ENCODE measurements around the gene TPCN1. TPM values are rescaled to one million over a fixed set of nuclear protein-coding genes. Genes with fewer than 3 reads are reported as not detected.

Gene TPCN1
- total and polyA plus RNA-seq, 2 experiments from 2014 or later, result 14.4 to 16.2 TPM

DNA sequence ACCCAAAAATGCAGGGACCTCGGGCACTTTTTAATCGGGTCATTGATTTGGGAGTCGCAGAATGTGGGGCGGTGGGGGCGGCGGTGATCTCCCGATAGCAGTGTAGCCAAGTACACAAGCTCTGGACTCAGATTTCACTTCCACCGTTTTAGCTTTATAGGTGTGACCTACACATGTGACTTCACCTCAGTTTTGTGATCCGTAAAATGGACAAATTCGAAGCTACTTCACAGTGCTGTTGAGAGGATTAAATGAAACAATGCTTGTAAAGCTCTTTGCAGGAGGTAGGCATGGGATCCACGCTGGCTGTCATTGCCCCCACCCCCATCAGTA lies 35.3 kb upstream of the TPCN1 start:
- no peak overlapping the region; the same call in 1 of the 2 replicates for H3K27ac Mint-ChIP-seq
- Histone ChIP-seq H3K9me2 (ENCODE audit: insufficient read depth) (no peaks in the 10 kb centered on the region), H3K27ac (ENCODE audit: low read depth) (0 out of 2 replicates have a peak overlapping the region, but pooled peaks have one; percentile 87), H2AFZ (peak overlapping the region; percentile 93), H3K27me3 (ENCODE audit: insufficient read depth) (no peaks in the 10 kb centered on the region), H3F3A (replicated peaks; ENCODE audit: low read depth) (peaks cover 3% of the 10 kb centered on the region; the same call in 1 of the 2 replicates), H3K4me1 (ENCODE audit: insufficient read depth) (peaks cover 4% of the 10 kb centered on the region; the same call in 1 of the 2 replicates), H4K20me1 (replicated peaks; ENCODE audit: insufficient read depth) (peaks cover 37% of the 10 kb centered on the region), H3K4me3 (peak overlapping the region; percentile 97), H3K79me2 (replicated peaks; ENCODE audit: insufficient read depth) (peaks cover 52% of the 10 kb centered on the region), H3K4me2 (peak overlapping the region; percentile 94), H3K36me3 (ENCODE audit: insufficient read depth) (no peaks in the 10 kb centered on the region; the same call in 1 of the 2 replicates)
- DNase-seq (ENCODE audit: low spot score), result no peak
- H3K36me3 Mint-ChIP-seq (ENCODE audit: low read depth), result peaks cover 44% of the 10 kb centered on the region
- peaks cover 12% of the 10 kb centered on the region for H3K4me1 Mint-ChIP-seq
- TF ChIP-seq ZNF114 (CRISPR knock-in tag; IDR thresholded peaks at IDR 0.05) (no peak), EZH2 (IDR thresholded peaks at IDR 0.05; ENCODE audit: low read depth, unreplicated experiment) (no peak), NANOG (IDR thresholded peaks at IDR 0.05; ENCODE audit: borderline replicate concordance) (no peak), ZNF331 (CRISPR knock-in tag; IDR thresholded peaks at IDR 0.05; ENCODE audit: low read depth) (no peak), POLR2AphosphoS5 (IDR thresholded peaks at IDR 0.05; ENCODE audit: low read depth) (no peak), EZH2phosphoT487 (IDR thresholded peaks at IDR 0.05; ENCODE audit: unreplicated experiment) (no peak), STAT1 (IDR thresholded peaks at IDR 0.05; ENCODE audit: unreplicated experiment) (no peak), JUNB (IDR thresholded peaks at IDR 0.05; ENCODE audit: unreplicated experiment) (no peak)
- TF ChIP-seq, protein P1, sequence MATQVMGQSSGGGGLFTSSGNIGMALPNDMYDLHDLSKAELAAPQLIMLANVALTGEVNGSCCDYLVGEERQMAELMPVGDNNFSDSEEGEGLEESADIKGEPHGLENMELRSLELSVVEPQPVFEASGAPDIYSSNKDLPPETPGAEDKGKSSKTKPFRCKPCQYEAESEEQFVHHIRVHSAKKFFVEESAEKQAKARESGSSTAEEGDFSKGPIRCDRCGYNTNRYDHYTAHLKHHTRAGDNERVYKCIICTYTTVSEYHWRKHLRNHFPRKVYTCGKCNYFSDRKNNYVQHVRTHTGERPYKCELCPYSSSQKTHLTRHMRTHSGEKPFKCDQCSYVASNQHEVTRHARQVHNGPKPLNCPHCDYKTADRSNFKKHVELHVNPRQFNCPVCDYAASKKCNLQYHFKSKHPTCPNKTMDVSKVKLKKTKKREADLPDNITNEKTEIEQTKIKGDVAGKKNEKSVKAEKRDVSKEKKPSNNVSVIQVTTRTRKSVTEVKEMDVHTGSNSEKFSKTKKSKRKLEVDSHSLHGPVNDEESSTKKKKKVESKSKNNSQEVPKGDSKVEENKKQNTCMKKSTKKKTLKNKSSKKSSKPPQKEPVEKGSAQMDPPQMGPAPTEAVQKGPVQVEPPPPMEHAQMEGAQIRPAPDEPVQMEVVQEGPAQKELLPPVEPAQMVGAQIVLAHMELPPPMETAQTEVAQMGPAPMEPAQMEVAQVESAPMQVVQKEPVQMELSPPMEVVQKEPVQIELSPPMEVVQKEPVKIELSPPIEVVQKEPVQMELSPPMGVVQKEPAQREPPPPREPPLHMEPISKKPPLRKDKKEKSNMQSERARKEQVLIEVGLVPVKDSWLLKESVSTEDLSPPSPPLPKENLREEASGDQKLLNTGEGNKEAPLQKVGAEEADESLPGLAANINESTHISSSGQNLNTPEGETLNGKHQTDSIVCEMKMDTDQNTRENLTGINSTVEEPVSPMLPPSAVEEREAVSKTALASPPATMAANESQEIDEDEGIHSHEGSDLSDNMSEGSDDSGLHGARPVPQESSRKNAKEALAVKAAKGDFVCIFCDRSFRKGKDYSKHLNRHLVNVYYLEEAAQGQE (IDR thresholded peaks at IDR 0.05; ENCODE audit: unreplicated experiment), result no peak
- TF ChIP-seq, protein P2, sequence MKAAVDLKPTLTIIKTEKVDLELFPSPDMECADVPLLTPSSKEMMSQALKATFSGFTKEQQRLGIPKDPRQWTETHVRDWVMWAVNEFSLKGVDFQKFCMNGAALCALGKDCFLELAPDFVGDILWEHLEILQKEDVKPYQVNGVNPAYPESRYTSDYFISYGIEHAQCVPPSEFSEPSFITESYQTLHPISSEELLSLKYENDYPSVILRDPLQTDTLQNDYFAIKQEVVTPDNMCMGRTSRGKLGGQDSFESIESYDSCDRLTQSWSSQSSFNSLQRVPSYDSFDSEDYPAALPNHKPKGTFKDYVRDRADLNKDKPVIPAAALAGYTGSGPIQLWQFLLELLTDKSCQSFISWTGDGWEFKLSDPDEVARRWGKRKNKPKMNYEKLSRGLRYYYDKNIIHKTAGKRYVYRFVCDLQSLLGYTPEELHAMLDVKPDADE (IDR thresholded peaks at IDR 0.05), result no peak
- TF ChIP-seq, protein P3, sequence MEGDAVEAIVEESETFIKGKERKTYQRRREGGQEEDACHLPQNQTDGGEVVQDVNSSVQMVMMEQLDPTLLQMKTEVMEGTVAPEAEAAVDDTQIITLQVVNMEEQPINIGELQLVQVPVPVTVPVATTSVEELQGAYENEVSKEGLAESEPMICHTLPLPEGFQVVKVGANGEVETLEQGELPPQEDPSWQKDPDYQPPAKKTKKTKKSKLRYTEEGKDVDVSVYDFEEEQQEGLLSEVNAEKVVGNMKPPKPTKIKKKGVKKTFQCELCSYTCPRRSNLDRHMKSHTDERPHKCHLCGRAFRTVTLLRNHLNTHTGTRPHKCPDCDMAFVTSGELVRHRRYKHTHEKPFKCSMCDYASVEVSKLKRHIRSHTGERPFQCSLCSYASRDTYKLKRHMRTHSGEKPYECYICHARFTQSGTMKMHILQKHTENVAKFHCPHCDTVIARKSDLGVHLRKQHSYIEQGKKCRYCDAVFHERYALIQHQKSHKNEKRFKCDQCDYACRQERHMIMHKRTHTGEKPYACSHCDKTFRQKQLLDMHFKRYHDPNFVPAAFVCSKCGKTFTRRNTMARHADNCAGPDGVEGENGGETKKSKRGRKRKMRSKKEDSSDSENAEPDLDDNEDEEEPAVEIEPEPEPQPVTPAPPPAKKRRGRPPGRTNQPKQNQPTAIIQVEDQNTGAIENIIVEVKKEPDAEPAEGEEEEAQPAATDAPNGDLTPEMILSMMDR (conservative IDR thresholded peaks at IDR 0.05; ENCODE audit: low read depth in 2 of 2), result no peak
- peaks cover 7% of the 10 kb centered on the region for H3K27me3 Mint-ChIP-seq (ENCODE audit: insufficient read depth, low read depth, poor library complexity)
- ATAC-seq, result no peak
- no peaks in the 10 kb centered on the region for H3K9me3 Mint-ChIP-seq
- H3K4me3 Mint-ChIP-seq, result peak overlapping the region; percentile 95
